NCI-H1417 treated with DMSO at 0.1 percent for 48 hours (cell line): ENCODE results near the gene ICAM1.
"Not testable (repeated sequence)": the region's sequence is repeated elsewhere in the genome, so short reads cannot be mapped to it uniquely, and the experiment has no call there.

Experiments used
- DNase-seq: peaks from one replicate; lab custom pipeline; 2025; lab: John Stamatoyannopoulos, UW

ICAM1 gene

GRCh38 chr19:10241826-10242449 is 29.0 kb upstream of the ICAM1 start:
- not testable (repeated sequence) for DNase-seq

DNA sequence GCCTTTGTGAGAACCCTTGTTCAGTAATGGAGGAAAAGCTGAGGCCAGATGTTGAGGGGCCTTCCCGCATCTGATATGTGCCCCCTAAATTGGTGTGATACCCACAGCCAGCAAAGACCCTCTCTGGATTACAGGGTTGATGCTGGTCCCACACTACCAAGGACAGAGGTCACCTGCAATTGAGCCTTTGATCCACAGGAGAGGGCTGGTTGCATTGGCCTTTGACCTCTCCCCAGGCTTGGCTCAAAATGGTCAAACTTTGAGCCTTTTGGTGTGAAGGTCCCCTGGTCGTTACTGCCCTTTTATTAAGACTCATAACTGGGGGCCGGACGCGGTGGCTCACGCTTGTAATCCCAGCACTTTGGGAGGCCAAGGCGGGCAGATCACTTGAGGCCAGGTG is 27.3 kb upstream of the ICAM1 start:
- DNase-seq, result no peak

DNA sequence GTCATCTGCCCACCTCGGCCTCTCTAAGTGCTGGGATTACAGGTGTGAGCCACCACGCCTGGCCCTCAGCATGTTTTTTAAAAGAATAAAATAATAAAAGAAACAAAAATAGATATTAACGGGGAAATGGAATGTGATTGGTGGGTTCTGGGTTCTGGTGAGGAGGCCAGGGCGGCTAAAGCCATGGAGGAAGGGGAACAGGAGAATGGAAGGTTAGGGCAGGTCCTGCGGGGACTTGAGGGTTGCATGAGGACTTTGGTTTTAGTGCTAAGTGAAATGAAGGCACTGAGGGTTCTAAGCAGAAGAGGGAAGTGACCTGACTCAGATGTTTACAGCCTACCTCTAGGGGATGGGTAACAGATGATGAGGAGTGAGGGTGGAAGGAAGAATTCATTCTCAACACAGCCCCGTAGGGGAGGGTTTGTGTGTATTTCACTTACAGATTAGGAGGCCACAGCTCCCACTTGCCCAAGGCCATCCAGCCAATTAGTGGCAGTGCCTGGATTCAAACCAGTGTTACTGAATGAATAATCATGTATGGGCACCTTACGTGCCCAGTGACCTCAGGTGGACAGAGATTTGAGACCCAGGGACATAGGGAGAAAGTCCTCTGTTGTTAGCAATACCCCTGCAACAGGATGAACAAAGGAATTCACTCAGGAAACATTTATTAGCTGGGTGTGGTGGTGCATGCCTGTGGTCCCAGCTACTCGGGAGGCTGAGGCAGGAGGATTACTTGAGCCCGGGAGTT is 25.6 kb upstream of the ICAM1 start:
- DNase-seq, result no peak

DNA sequence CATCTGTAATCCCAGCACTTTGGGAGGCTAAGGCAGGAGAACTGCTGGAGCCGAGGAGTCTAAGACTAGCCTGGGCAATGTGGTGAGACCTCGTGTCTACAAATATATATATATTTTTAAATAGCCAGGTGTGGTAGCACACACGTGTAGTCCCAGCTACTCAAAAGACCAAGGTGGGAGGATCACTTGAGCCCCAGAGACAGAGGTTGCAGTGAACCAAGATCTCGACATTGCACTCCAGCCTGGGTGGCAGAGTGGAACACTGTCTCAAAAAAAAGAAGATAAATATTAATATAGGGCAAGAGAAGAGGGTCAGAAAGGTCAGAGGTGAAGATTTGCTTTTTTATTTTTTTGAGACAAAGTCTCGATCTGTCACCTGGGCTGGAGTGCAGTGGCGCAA is 24.4 kb upstream of the ICAM1 start:
- no peak for DNase-seq

DNA sequence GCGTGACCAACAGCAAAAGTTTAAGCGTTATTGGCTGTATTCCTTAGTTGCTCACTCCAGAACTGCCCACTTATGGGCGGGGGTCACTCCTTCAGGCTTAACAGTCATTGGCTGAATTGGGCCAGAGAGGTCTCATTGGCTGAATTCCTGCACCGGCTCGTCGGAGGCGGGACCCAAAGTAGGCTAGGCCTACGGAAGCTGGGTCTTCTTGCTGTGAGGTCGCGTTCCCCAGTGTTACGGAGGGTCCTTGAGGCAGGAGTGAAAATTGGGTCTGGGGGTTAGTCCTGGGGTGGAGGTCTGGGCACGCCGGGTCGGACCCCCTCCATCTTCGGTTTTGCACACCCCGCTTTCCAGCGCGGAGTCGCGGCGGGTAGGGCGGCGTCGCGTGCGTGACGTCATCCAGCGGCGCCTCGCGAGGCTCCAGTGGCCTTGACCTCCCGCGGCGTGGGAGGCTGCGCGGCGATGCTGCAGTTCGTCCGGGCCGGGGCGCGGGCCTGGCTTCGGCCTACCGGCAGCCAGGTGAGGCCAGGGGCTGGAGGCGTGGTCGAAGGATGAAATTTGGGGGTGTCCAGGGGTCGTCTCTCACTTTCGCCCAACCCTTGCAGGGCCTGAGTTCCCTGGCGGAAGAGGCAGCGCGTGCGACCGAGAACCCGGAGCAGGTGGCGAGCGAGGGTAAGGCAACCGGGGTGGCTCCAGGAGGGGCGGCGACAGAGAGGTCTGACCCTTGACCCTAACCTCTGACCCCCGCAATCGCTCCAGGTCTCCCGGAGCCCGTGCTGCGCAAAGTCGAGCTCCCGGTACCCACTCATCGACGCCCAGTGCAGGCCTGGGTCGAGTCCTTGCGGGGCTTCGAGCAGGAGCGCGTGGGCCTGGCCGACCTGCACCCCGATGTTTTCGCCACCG is 18.9 kb upstream of the ICAM1 start, which contains the start of gene MRPL4:
Gene MRPL4, plus strand, starts transcription at position 423 of the 903 bp plus-strand sequence. Its CDS starts 40 bp downstream, at position 463.
- DNase-seq, result peak; percentile 87

- DNase-seq, result no peak
These were observed 18.2 kb upstream of the ICAM1 start for GRCh38 chr19:10252707-10253106.

- DNase-seq, result no peak
These were observed 16.7 kb upstream of the ICAM1 start for GRCh38 chr19:10254244-10254643.

- no peak for DNase-seq
These were observed 15.6 kb upstream of the ICAM1 start for GRCh38 chr19:10255358-10255757.

DNA sequence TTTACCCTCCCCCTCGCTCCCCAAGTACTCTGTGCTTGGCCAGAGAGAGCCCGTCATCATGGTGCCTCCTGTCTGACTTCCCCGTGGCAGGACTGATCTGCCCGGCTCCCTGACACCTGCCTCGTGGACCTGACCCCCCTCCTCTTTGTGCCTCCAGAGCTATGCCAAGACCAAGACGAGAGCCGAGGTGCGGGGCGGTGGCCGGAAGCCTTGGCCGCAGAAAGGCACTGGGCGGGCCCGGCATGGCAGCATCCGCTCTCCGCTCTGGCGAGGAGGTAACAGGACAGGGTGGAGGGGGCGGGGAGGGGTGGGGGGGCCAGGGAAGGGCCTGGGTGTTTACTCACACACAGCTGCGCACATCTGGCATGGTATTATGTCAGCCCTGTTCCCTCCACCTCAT is 14.4 kb upstream of the ICAM1 start:
- DNase-seq, result no peak

- no peak for DNase-seq
These were observed 13.8 kb upstream of the ICAM1 start for GRCh38 chr19:10256970-10257615.

DNA sequence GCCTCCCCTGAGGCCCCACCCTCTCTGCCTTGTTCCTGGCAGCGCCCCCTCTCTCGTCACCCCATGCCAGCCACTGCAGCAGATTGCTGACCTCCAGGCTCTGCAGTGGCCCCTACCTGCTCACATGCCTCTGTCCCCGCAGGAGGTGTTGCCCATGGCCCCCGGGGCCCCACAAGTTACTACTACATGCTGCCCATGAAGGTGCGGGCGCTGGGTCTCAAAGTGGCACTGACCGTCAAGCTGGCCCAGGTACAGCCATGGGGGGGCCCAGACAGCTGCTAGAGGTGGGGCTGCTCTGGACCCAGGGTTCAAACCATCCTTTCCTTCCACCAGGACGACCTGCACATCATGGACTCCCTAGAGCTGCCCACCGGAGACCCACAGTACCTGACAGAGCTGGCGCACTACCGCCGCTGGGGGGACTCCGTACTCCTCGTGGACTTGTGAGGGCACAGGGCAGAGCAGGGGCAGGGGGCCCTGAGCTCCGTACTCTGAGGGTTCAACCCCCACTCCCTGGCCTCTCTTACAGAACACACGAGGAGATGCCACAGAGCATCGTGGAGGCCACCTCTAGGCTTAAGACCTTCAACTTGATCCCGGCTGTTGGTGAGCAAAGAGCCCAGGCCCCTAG is 12.7 kb upstream of the ICAM1 start:
- no peak for DNase-seq

DNA sequence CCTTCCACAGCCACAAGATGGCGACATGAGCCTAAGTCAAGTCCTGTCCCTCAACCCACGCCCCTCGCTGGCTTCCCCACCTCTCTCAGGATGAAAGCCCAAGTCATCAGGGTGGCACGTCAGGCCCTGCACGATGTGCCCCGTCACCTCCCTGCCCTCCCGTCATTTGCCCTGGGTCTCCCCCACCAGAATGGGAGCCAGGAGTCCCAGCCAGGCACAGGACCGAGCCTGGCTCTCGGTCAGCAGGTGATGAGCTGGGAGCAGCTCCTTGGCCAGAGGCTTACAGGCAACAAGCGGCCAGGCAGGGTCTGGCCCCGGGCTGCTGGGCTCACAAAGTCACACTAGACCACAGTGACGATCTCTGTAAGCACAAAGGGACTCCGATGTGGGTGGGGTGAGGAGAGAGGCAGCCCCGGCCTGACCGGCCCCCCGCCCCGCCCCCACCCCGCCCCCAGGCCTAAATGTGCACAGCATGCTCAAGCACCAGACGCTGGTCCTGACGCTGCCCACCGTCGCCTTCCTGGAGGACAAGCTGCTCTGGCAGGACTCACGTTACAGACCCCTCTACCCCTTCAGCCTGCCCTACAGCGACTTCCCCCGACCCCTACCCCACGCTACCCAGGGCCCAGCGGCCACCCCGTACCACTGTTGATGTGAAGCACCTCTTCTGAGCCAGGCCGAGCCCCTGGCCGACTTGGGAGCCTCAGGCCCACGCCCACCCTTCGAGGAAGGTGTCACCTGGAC is 11.6 kb upstream of the ICAM1 start:
- peak; percentile 45 for DNase-seq

DNA sequence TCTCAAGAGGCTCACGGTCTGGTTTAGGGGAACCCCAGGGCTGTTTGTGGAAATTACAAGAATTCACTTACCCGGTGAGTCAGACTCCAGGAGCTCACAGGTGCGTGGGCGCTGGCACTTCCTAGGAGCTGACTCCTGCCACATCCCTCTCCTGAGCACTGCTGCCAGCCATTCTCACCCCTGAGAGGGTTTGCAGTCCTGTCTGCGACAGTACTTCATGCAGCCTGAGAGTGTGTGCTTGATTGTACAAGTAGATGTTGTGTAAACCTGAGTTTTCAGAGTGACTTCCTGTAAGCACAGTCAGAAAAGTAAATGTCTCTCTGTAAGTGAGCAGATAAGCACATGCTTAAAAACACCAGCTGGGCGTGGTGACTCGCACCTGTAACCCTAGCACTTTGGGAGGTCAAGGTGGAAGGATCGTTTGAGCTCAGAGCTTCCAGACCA is 10.8 kb upstream of the ICAM1 start:
- no peak for DNase-seq

DNA sequence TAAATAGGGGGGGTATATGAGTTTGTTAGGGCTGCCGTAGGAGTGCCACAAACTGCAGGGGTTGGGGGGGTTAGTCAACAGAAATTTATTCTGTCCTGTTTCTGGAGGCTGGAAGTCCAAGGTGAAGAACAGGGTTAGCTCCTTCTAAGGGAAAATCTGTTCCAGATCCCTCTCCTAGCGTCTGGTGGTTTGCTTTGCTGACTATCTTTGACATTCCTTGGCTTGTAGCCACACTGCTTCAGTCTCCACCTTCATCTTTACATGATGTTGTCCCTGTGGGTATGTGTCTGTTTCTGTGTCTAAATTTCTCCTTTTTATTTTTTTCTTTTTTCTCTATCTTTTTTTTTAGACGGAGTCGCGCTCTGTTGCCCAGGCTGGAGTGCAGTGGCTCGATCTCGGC is 8.1 kb upstream of the ICAM1 start:
- DNase-seq, result no peak

- DNase-seq, result no peak
These were observed 4.2 kb upstream of the ICAM1 start for GRCh38 chr19:10266706-10267105.

DNA sequence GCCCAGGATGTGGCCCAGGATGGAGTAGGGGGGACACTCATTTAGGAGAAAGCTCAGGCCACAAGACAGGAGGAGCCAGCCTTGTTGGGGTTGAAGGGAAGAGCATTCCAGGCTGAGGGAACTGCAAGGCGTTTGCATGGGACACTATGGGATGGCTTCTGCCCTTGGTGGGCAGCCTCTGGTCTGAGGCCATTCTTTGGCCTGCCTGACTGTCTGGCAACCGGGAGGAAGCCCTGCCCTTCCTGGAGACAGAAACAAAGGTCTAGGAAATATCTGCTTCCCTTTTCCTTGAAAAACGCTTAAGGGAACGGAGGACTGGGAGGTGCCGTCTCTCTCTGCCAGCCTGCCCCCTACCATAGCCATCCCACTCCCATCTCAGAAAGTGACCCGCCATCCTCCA is 2.8 kb upstream of the ICAM1 start:
- no peak for DNase-seq

DNA sequence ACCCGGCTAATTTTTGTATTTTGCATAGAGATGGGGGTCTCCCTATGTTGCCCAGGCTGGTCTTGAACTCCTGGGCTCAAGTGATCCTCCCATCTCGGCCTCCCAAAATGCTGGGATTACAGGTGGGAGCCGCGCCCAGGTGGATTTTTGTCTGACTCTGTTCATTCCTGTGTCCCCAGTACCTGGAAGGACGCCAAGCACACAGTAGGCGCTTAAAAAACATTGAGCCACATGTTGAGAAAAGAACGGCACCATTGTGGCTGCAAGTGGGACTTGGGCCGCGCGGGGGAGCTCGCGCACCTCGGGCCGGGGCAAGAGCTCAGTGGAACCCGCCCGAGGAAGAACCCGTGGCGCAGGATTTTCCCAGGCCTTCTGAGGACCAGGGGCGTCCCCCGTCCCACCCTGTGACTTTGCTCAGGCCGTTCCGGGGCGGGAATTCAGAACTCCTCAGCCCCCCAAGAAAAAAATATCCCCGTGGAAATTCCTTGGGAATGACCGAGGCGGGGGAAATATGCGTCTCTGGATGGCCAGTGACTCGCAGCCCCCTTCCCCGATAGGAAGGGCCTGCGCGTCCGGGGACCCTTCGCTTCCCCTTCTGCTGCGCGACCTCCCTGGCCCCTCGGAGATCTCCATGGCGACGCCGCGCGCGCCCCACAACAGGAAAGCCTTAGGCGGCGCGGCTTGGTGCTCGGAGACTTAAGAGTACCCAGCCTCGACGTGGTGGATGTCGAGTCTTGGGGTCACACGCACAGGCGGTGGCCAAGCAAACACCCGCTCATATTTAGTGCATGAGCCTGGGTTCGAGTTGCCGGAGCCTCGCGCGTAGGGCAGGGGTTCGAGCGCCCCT is 1.4 kb upstream of the ICAM1 start:
- no peak for DNase-seq

GRCh38 chr19:10270180-10270615 is 722 bp upstream of the ICAM1 start:
- no peak for DNase-seq

DNA sequence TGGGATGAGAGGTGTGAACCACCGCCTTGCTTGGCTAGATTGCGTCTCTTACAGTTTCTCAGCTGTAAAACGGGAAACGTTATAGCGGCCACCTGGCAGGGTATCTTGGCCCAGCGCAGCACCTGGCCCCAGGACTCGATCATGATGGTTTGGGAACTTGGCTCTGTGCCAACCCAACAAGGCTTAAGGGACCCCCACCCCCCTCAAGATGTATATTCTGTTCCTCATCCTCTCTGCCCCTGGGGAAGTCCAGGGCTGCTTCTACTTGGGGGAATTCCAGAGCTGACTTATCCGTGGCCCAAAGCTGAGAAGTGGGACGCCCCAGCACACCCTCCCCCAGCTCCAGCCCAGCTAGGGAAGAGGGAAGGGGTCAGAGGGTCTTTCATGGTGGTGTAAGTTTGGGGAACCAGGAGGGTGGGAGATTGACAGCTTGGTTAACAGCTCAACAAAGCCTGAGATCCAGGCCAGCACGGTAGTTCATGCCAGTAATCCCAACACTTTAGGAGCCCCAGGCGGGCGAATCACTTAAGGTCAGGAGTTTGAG is 695 bp downstream of the ICAM1 start:
- no peak for DNase-seq

- no peak for DNase-seq
These were observed 3.7 kb downstream of the ICAM1 start for GRCh38 chr19:10274589-10274988.
